ENCODE data around the gene ANGPTL2. TPM values are rescaled to one million over a fixed set of nuclear protein-coding genes. Genes with fewer than 3 reads are reported as not detected.

ANGPTL2 gene
- total RNA-seq, 1 donor from 2014 or later = 1.1 TPM

DNA sequence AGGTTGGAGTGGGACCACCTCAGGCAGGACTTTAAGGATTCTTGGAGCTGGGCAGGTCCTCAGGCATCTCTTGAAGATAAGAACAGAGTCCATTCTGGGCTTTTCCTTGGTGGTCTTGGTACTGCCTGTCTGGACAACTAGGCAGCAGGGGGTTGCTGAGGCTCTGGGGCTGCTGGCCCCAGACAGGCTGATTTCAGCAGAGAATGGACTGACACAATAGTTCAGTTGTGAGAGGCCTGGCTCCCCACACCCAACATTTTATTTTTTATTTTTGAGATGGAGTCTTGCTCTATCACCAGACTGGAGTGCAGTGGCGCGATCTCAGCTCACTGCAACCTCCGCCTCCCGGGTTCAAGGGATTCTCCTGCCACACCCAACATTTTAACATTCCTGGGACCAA is 4.6 kb downstream of the ANGPTL2 start:
- no peak for DNase-seq (ENCODE audit: low read depth)
- TF ChIP-seq, protein P1, sequence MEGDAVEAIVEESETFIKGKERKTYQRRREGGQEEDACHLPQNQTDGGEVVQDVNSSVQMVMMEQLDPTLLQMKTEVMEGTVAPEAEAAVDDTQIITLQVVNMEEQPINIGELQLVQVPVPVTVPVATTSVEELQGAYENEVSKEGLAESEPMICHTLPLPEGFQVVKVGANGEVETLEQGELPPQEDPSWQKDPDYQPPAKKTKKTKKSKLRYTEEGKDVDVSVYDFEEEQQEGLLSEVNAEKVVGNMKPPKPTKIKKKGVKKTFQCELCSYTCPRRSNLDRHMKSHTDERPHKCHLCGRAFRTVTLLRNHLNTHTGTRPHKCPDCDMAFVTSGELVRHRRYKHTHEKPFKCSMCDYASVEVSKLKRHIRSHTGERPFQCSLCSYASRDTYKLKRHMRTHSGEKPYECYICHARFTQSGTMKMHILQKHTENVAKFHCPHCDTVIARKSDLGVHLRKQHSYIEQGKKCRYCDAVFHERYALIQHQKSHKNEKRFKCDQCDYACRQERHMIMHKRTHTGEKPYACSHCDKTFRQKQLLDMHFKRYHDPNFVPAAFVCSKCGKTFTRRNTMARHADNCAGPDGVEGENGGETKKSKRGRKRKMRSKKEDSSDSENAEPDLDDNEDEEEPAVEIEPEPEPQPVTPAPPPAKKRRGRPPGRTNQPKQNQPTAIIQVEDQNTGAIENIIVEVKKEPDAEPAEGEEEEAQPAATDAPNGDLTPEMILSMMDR (conservative IDR thresholded peaks at IDR 0.05; ENCODE audit: low read depth, low read length) = no peak
- H3K4me3 ChIP-seq (ENCODE audit: low read depth, low read length) = no peak overlapping the region

DNA sequence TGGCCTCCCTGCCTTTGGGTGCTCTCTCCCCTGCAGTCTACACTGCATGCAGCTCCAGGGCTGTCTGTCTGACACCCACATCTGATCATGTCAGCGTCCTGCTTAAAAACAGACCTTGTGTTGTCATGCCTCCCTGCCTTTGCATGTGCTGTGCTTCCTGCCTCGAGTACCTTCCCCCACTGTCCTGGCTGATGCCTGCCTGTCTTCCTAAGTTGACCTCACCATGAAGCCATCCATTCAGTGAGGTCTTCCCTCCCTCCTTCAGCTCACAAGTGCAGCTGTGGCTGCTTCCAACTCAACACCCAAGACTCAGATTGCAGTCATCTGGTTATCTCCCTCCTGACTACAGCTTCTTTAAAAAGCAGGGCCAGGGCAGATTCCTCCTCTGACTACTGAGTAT is 5.5 kb downstream of the ANGPTL2 start:
- DNase-seq (ENCODE audit: low read depth) = no peak
- TF ChIP-seq, protein P1 (conservative IDR thresholded peaks at IDR 0.05; ENCODE audit: low read depth, low read length) = no peak
- H3K4me3 ChIP-seq (ENCODE audit: low read depth, low read length) = no peak overlapping the region

DNA sequence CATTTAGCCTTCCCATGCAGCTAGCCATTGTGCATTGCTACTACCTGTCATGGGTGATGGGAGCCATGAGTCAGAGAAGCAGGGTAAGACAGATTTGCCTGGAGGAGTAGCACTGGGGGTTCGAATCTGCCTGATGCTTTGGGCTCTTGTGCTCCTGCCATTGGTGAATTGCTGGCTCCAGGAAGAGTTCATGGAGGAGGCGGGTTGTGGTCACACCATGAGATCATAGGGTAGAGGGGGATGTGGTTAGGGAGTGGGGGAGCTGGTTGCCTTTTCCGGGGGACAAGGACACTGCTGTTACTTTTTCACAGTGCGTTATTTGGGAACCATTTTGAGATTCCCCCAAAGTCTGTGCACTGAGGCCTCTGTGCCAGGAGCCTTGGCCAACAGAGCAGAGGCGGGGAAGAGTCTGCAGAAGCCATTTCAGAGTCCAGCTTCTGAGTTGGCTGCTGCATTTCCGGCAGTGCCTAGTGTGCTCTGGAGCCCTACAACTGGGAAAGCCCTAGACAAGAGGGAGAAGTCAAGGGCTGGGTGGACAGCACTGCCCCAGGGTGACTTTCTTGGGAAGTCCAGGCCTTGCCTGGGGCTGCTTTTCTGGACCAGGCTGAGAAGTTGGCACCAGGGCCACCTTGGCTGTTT is 6.2 kb downstream of the ANGPTL2 start:
- no peak for DNase-seq (ENCODE audit: low read depth)
- TF ChIP-seq, protein P1 (conservative IDR thresholded peaks at IDR 0.05; ENCODE audit: low read depth, low read length) = no peak
- H3K4me3 ChIP-seq (ENCODE audit: low read depth, low read length) = no peak overlapping the region

DNA sequence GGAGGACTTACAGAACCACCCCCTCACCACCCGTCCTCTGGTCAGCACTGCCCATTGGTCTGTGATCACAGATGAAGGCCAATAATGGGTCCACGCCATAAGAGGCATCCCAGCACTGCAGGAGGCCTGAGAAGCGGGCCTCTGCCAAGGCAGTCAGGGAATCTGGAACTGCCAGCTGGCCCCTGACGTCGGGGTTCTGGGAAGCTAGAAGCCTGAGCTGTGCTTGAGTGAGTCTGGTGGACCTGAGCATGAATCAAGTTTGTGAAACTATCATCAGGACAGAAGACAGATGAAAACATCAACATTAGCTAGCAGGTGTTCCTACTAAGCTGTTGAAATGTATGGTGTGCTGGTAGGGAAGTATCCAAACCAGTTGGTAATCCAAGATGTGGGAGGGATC is 7.8 kb downstream of the ANGPTL2 start:
- H3K4me3 ChIP-seq (ENCODE audit: low read depth, low read length) = no peak overlapping the region
- TF ChIP-seq, protein P1 (conservative IDR thresholded peaks at IDR 0.05; ENCODE audit: low read depth, low read length) = no peak
- DNase-seq (ENCODE audit: low read depth) = no peak

DNA sequence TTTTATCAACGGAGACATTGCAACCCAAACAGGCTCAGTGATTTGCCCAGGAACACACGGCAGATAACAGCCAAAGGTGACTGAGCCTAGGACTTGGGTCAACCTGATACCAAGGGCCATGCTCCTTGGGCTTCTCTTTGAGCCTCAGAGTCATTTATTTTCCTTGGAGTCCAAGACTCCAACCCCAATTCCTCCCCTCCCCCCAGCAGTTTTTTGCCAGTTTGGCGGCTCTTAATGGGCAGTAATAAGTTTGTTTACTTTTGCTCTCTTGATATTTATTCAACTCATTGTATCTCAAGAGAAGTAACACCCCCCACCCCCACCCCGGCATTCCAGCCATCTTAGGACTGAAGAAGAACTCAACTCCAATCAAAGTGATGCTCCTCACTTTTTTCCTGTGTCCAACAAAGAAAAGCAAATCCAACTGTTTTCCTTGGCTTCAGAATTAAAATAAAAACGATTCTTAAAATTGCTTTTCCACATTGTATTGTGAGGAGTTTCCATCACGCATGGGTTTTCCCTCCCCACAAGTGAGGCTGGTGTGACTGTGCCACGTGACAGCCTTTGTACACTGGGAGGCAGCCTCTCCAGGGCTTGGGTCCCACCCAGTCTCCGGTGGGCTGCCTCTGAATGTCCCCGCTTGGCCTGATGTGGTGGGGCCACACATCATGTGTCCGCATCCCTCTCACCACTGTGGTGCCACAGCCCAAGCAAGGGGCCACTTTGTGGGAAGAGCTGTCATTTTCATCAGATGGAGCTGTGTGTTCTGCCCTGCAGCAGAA is 9.1 kb downstream of the ANGPTL2 start:
- H3K4me3 ChIP-seq (ENCODE audit: low read depth, low read length) = no peak overlapping the region
- TF ChIP-seq, protein P1 (conservative IDR thresholded peaks at IDR 0.05; ENCODE audit: low read depth, low read length) = no peak
- DNase-seq (ENCODE audit: low read depth) = no peak

DNA sequence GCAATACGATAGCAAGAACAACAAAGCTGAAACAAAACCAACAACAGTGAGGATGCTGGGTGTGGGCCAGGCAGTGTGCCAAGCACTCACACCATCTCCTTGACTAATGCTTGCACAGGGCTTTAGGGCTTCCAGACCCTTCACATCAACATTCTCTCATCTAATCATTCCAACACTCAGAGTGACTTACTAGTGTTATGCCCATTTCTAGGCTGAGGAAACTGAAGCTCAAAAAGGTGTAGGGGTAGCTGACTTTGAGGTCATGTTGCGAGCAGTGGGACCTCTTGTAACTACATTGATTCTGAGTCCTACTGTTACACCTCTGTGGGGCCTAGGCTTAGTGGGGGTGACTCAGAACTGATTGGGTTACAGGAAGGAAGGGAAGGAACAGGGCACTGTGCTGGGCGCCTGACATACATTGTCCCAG is 9.7 kb downstream of the ANGPTL2 start:
- no peak for DNase-seq (ENCODE audit: low read depth)
- H3K4me3 ChIP-seq (ENCODE audit: low read depth, low read length) = no peak overlapping the region
- TF ChIP-seq, protein P1 (conservative IDR thresholded peaks at IDR 0.05; ENCODE audit: low read depth, low read length) = no peak

Measured in epithelial cell of proximal tubule (primary cell).